Dermis microvascular lymphatic vessel endothelial cell (primary cell): ENCODE measurements around the gene XYLT1. TPM values are rescaled to one million over a fixed set of nuclear protein-coding genes. Genes with fewer than 3 reads are reported as not detected.
A peak's percentile ranks its signal among the peaks of the same experiment; 100 is the strongest.

Experiments
- DNase-seq, 2 donors: peaks; one replicate each; pipeline versions ENCODE4 v3.0.0 to v3.0.0-alpha.2; 2010; ENCODE audit warnings: low read depth in 2 of 2
- total RNA-seq: library from RNA; depleted of rRNA; stranded (reverse); fragments of >200 nt; gene quantifications from 2 replicates; pipeline ENCODE4 v1.2.1, GENCODE V29; 2014

Gene XYLT1
- total RNA-seq, 1 donor from 2014 or later = 0.51 TPM

DNA sequence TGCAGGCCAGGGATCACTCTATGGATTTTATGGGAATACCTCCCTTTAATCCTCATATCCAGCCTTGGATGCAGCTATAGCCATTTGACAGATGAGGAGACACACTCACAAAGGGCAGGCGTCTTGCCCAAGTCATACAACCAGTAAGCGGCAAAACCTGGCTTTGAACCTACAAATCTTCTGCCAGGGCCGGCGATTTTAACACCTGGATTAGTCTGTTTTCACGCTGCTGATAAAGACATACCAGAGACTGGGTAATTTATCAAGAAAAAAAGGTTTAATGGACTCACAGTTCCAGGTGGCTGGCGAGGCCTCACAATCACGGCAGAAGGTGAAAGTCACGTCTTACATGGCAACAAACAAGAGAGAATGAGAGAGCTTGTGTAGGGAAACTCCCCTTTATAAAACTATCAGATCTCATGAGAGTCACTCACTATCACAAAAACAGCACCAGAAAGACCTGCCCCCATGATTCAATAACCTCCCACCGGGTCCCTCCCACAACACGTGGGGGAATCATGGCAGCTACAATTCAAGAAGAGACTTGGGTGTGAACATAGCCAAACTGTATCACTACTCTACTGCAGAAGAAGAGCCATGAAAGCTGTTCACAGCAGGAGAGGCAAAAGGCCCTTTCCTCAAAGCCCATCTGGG, 67.5 kb downstream of the XYLT1 start:
- DNase-seq = no peak

- DNase-seq = peak; percentile 90 to 99
These were observed 73.3 kb downstream of the XYLT1 start for GRCh38 chr16:17397499-17397891.

DNA sequence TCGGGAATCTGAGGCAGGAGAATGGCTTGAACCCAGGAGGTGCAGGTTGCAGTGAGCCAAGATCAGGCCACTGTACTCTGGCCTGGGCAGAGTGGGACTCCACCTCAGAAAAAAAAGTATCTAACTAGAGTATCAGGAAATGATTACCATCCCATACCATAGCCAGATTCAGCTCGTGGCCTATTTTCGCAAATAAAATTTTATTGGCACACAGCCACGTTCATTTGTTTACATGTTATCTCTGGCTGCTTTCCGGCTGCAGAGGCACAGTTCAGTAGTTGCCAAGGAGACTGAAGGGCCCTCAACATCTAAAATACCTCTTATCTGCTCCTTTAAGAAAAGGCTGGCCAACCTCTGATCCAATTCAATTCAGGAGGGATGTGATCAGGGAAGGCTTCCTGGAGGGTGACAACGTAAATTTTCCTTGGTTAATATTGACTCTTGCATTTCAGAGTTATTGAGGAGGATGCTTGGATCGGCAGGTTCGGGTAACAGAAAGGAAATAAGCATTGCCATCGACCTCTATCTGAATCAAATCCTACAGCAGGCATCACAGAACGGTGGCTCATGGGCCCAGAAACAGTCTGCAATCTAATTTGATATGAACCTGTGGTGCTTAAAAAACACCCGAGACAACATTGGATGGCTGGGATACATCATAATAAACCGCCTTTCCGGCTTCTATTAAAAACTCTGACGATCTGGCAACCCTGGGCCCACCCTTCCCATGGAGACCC, 73.8 kb downstream of the XYLT1 start:
- peak; percentile 79 to 95 for DNase-seq

DNA sequence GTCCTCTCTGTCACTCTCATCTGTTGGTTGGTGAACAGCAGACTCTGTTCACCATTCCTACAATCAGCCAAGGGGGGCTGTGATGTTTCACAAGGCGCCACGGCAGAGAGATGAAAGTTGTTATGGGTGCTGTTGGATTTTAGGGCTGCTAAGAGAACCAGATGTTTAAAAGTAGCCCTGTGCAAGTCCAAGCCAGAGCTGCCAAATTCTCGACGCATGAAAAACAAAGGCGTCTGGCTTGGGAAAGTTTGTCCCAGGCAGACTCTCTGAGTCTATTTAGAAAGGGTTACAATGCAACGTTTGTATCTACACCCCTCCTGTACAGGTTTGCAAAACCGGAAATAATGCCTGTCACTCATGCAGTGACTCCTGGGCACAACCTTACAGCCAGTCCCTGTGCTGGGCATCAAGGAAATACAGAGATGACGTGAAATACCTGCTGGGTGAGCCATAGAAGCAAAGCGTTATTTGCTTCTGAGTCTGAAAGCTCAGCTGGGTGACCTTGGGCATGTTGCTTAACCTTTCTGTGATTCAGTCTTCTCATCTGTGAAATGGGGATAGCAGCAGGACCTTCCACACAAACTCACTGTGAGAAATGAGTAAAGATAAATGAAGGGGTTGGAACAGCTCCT, 74.8 kb downstream of the XYLT1 start:
- peak in 1 of 2 donors; percentile 40 for DNase-seq

- DNase-seq = no peak
These were observed 77.7 kb downstream of the XYLT1 start for GRCh38 chr16:17392857-17393692.

DNA sequence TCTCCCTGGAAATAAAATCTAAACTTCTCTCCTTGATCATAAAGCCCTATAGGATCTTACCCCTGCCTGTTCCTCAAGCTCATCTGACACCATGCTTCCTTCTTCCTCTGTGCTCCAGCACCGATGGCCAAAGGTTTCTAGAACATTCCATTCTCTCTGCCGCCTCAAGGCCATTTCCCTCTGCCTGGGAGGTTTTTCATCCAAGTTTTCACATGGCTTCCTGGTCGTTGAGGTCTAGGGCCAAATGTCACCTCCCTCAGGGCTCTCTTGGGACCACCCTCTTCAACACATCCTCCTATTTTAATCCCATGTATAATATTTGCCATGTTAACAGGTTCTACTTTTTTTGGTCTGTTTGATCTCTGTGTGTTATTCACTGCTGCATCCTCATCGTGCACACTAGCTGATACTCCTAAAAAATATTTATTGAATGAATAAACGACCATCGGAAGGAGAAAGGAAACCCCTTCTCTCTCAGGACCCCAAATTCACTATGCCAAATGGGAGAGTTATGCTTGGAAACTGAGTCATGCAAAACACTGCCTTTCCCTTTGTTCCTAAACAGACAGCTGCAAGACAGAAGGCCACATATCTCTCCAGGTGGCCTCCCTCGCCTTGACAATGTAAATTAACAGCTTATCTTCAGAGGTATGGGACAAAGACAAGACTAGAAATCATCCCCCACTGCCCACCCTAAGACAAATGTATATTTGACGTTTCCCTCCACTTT, 78.5 kb downstream of the XYLT1 start:
- DNase-seq = no peak

DNA sequence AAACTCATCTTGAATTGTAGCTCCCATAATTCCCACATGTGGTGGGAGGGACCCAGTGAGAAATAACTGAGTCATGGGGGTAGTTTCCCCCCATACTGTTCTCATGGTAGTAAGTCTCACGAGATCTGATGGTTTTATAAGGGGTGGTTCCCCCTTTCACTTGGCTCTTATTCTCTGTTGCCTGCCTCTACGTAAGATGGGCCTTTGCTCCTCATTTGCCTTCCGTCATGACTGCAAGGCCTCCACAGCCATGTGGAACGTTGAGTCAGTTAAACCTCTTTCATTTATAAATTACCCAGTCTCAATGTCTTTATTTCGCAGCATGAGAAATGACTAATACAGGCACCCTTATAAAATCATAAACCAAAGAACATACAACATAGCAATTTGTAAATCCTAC, 79.0 kb downstream of the XYLT1 start:
- no peak for DNase-seq

- no peak for DNase-seq
These were observed 81.4 kb downstream of the XYLT1 start for GRCh38 chr16:17389384-17389783.

GRCh38 chr16:17387256-17387655, 83.5 kb downstream of the XYLT1 start:
- no peak for DNase-seq

DNA sequence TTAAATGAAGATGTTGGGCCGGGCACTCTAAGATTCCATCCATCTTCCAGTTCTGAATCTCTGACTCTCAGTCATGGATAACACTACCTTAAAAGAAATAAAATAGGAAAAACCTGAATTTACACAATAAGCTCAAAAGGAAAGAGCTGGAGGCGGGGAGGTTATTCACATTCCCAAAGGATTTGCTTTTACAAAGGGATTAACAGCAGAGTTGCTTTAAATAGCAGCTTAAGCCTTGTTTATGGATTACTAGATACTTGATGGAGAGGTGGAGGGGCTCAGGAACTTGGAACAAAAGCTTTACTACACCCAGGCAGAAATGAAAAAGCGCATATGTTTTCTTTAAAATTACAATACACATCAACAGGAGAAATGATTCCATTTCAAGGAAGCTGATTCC, 84.5 kb downstream of the XYLT1 start:
- DNase-seq = no peak

DNA sequence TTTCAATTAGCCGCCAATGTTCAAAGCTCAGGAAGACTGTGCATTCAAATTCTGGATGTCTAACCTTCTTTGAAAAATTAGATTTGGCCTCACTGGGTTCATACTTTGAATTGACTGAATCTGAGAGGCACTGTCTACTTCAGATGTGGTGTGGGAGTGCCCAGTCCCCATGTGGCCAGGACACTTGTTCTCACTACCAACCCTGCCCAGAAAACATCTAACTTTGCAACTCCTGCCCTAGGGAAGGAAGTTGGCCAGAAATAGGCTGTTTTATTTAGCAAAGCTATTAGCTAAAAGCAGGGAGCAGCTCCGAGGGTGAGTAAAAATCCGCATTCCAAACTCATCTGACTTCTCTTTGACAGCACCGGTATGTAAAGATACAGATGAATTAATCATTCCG, 86.3 kb downstream of the XYLT1 start:
- no peak for DNase-seq

DNA sequence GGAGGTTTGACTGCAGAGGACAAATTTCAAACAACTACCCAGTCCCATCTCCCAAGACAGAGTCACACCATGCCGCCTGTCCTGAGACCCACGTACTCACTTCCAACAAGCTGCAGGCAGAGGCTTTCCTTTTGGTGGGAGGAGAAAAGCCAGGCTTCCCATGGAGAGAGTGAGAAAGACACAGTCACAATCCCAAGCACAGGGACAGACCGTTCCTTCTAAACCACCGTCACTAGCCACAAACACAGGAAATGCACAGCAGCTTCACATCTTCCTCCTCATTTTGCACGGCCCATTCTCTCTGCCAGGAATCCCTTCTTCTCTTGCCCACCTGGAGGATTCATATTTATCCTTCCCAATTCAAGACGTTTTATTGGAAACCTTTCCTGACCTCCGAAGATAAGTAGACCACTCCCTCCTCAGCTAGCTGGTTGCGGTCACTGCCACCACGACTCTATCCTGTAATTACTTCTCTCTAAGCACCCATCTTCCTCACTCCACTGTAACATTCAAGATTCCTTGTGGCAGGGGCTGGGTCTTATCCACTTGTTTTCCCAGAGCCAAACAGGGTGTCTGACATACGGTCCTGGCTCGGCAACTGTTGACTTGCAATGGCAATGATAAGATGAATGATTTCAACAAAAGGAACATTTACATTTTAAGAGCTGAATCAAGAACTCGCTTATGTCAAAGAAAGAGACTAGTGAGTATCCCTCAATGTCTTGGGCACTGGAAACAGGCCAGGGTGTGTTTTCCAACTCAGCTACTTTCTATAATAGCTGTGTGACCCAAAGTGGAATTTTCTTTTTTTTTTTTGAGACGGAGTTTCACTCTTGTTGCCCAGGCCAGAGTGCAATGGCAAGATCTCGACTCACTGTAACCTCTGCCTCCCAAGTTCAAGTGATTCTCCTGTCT, 87.6 kb downstream of the XYLT1 start:
- no peak for DNase-seq

GRCh38 chr16:17382514-17382913, 88.2 kb downstream of the XYLT1 start:
- no peak for DNase-seq

DNA sequence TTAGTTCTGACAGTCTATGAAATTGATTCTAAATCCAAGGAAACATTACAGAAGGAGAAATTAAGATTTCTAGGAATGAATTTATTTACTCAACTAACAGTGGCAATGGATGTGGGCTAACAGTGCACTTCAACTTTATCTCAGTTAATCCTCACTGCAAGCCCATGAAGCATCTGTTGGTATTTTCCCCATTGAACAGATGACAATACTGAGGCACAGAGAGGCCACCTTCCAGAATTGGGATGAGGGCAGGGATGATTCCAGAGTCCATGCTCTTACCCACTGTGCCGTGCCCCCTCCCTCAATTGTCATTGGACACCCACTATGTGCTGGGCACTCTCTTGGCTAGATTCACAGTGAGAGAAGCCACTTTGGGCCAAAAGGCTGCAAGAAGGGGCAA, 89.0 kb downstream of the XYLT1 start:
- no peak for DNase-seq

DNA sequence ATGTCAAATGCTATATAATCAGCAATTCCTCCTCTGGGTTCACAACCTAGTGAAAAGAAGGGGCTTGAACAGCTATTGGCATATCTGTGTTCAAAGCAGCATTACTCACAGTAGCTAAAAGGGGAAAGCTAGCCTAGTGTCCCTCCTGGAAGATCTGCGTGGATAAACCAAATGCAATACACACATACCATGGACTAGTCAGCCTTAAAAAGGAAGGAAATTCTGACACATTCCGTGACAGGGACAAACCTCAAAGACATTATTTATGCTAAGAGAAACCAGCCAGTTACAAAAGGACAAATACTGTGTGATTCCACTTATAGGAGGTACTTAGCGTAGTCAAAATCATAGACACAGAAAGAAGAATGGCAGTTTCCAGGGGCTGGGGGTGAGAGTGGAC, 90.1 kb downstream of the XYLT1 start:
- DNase-seq = peak; percentile 40 to 77

- peak in 1 of 2 donors; percentile 29 for DNase-seq
These were observed 91.6 kb downstream of the XYLT1 start for GRCh38 chr16:17379121-17379571.

GRCh38 chr16:17377360-17378324, 93.1 kb downstream of the XYLT1 start:
- no peak for DNase-seq

- no peak for DNase-seq
These were observed 95.1 kb downstream of the XYLT1 start for GRCh38 chr16:17375461-17376304.
